Trophoblast cell (in vitro differentiated cells and primary cell): ENCODE measurements around the gene MYL10.

Experiments used
- DNase-seq, 2 donors: peaks; one replicate each; pipeline ENCODE4 v3.0.0-alpha.2; 2016
- H2AFZ ChIP-seq: 2 replicates; pipeline ENCODE4 v1.6.1; 2013; ENCODE audit warnings: low read length, moderate library complexity, mild to moderate bottlenecking; ENCODE audit not compliant: insufficient read depth, poor library complexity
- H2AK5ac ChIP-seq: 2 replicates; pipeline ENCODE4 v1.6.1; 2013; ENCODE audit warnings: mild to moderate bottlenecking, low read length
- H2BK120ac ChIP-seq: 2 replicates; pipeline ENCODE4 v1.6.1; 2013; ENCODE audit warnings: low read length, mild to moderate bottlenecking, moderate library complexity; ENCODE audit not compliant: insufficient read depth, poor library complexity
- H2BK12ac ChIP-seq: 2 replicates; pipeline ENCODE4 v1.6.1; 2013; ENCODE audit warnings: mild to moderate bottlenecking, low read length, moderate library complexity
- H2BK5ac ChIP-seq: 2 replicates; pipeline ENCODE4 v1.6.1; 2013; ENCODE audit warnings: low read length, low read depth, moderate library complexity, mild to moderate bottlenecking; ENCODE audit not compliant: poor library complexity
- H3K14ac ChIP-seq: 2 replicates; pipeline ENCODE4 v1.6.1; 2013; ENCODE audit warnings: mild to moderate bottlenecking, low read length
- H3K18ac ChIP-seq: 2 replicates; pipeline ENCODE4 v1.6.1; 2013; ENCODE audit warnings: mild to moderate bottlenecking, low read length
- H3K23ac ChIP-seq: 2 replicates; pipeline ENCODE4 v1.6.1; 2013; ENCODE audit warnings: low read length
- H3K27ac ChIP-seq: 2 replicates; pipeline ENCODE4 v1.5.1; 2013; ENCODE audit warnings: low read depth, mild to moderate bottlenecking, inconsistent platforms, low read length, moderate library complexity
- H3K27me3 ChIP-seq: 2 replicates; pipeline ENCODE4 v1.6.1; 2013; ENCODE audit warnings: inconsistent platforms, mild to moderate bottlenecking, low read length, moderate library complexity; ENCODE audit not compliant: insufficient read depth
- H3K36me3 ChIP-seq, 2 experiments: 1 replicate in 1 of 2; 2 replicates in 1 of 2; pipeline ENCODE4 v1.6.1; 2013; ENCODE audit warnings: low read length in 2 of 2, mild to moderate bottlenecking in 2 of 2, moderate library complexity in 1 of 2; ENCODE audit not compliant: insufficient read depth in 2 of 2, control insufficient read depth in 1 of 2
- H3K4ac ChIP-seq: 2 replicates; pipeline ENCODE4 v1.6.1; 2013; ENCODE audit warnings: low read depth, mild to moderate bottlenecking, low read length, moderate library complexity
- H3K4me1 ChIP-seq, 2 experiments: 1 replicate in 1 of 2; 2 replicates in 1 of 2; pipeline ENCODE4 v1.6.1; 2013; ENCODE audit warnings: low read length in 2 of 2, mild to moderate bottlenecking in 2 of 2, moderate library complexity in 1 of 2; ENCODE audit not compliant: insufficient read depth in 2 of 2, control insufficient read depth in 1 of 2
- H3K4me2 ChIP-seq: 2 replicates; pipeline ENCODE4 v1.6.1; 2013; ENCODE audit warnings: inconsistent platforms, mild to moderate bottlenecking, low read length, moderate library complexity
- H3K4me3 ChIP-seq: 2 replicates; pipeline ENCODE4 v1.5.1; 2013; ENCODE audit warnings: mild to moderate bottlenecking, low read depth, low read length, inconsistent platforms
- H3K79me1 ChIP-seq: one replicate; pipeline ENCODE4 v1.6.1; 2013; ENCODE audit warnings: low read length
- H3K79me2 ChIP-seq: 2 replicates; pipeline ENCODE4 v1.6.1; 2013; ENCODE audit warnings: low read length, mild to moderate bottlenecking; ENCODE audit not compliant: control insufficient read depth, insufficient read depth, poor library complexity
- H3K9ac ChIP-seq: 2 replicates; pipeline ENCODE4 v1.6.1; 2013; ENCODE audit warnings: mild to moderate bottlenecking, low read length
- H3K9me3 ChIP-seq: 2 replicates; pipeline ENCODE4 v1.6.1; 2013; ENCODE audit warnings: low read depth, mild to moderate bottlenecking, control low read depth, inconsistent platforms, low read length; ENCODE audit not compliant: insufficient read depth
- H4K12ac ChIP-seq: 2 replicates; pipeline ENCODE4 v1.6.1; 2013; ENCODE audit warnings: low read depth, mild to moderate bottlenecking, low read length, moderate library complexity
- H4K8ac ChIP-seq: 2 replicates; pipeline ENCODE4 v1.6.1; 2013; ENCODE audit warnings: low read depth, mild to moderate bottlenecking, low read length, moderate library complexity
- H4K91ac ChIP-seq: one replicate; pipeline ENCODE4 v1.6.1; 2013; ENCODE audit warnings: low read depth, mild to moderate bottlenecking, low read length, moderate library complexity
- WGBS: extraction: QIAGEN DNeasy Blood & Tissue Kit; methylation state at CpG from one replicate; pipeline ENCODE4 v1.1.7; 2013; ENCODE audit warnings: missing lambda C conversion rate; ENCODE audit not compliant: insufficient read length, insufficient coverage; ENCODE audit errors: extremely low coverage; 5-methylcytosine and 5-hydroxymethylcytosine counted together

MYL10 gene

DNA sequence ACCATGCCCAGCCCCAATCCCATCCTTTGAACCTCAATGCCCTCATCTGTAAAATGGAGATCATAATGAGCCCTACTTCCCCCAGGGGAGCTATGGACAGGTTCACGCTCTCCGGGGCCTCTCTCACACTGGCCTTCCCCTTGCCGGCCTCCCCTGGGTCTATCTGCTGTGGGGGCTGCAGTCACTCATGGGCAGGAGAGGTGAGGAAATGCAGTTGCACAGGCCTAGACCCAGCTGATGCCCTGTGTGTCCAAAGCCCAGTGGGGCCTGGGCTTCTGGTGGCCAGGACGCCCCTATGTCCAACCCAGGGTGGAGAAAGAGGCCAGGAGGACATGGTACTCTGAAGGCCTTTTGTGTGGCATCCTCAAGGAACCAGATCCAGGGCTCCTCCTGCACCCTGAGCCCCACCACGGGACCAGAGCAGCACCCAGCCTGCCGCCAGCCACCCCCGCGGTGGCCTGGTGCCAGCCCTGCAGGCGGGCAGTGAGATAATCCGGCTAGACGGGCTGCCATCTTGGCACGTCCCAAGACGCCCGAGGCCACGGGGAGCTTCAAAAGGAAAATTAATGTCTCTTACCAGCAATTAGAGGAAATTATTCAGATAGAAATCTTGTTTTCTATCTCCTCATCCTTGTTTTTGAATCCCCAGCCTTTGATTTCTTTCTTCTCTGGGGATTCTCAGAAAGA, 39.0 kb downstream of the MYL10 start:
- no peaks in the 10 kb centered on the region for H3K79me2 ChIP-seq
- no peak overlapping the region for H4K12ac ChIP-seq
- H3K27me3 ChIP-seq = no peaks in the 10 kb centered on the region
- no peak overlapping the region for H2BK5ac ChIP-seq
- H2BK120ac ChIP-seq = no peak overlapping the region
- no peak overlapping the region for H3K4me3 ChIP-seq
- no peak overlapping the region for H4K91ac ChIP-seq
- H3K23ac ChIP-seq = no peak overlapping the region
- no peak overlapping the region for H2AFZ ChIP-seq
- no peak overlapping the region for H2BK12ac ChIP-seq
- no CpG with 5 or more reads among the region's 15 CpGs for WGBS
- no peak for DNase-seq
- H2AK5ac ChIP-seq = no peak overlapping the region
- no peaks in the 10 kb centered on the region for H3K9me3 ChIP-seq
- no peak overlapping the region for H3K4ac ChIP-seq
- H3K27ac ChIP-seq = no peak overlapping the region
- H3K4me1 ChIP-seq = no peaks in the 10 kb centered on the region
- no peak overlapping the region for H3K4me2 ChIP-seq
- H3K18ac ChIP-seq = no peak overlapping the region
- no peak overlapping the region for H4K8ac ChIP-seq
- H3K9ac ChIP-seq = no peak overlapping the region
- H3K14ac ChIP-seq = no peak overlapping the region
- no peaks in the 10 kb centered on the region for H3K36me3 ChIP-seq
- no peaks in the 10 kb centered on the region for H3K79me1 ChIP-seq

DNA sequence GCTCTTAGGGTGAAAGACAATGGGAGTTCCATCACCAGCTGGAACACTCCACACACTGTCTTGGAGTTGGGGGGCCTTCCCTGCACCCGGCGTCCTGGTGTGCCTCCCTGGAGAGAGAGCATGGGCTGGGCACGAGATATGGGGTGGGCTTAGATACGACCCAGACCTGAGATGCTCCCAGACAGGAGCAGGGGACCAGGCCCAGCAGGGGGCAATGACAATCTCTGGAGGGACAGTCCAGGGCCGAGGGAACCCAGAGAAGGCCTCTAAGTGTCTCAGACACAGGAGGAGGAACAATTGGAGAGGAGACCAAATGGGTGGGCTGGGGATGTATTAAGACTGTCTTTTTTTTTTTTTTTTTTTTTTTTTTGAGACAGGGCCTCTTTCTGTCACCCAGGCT, 40.0 kb downstream of the MYL10 start:
- Histone ChIP-seq H4K12ac (no peak overlapping the region), H2AK5ac (no peak overlapping the region)
- WGBS = no CpG with 5 or more reads among the region's 5 CpGs

DNA sequence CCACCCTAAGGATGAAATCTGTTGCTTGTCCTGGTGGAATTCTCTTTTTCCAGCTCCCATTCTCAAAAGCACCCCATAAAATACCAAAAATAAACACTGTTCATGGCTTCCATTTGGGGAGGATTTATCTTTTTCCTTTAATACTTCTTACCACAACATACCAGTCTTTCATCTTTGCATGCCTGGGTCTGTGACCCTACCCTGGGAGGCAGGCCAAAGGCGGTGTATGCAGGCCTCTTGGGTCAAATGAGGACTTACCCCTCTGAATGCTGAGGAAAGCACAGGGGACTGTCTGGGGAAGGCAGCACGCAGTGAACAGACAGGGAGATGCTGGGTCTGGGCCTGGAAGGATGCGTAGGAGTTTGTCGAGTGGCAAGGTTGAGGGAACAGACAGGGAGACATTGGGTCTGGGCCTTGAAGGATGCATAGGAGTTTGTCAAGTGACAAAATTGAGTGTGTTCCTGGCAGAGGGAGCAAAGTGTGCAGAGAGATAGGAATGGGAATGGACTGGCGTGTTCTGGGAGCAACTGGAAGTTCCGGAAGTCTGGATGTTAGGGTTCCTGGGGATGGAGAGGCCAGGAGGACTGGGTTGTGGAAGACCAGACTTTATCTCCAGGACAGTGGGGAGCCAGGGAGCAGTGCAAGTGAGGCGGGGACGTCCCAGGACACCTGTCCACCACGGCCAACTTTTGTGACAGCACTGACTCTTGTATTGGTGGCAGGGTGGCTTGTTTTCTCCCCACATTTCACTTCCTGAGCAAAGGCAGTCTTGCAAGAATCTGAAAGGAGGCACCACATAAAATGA, 40.8 kb downstream of the MYL10 start:
- Histone ChIP-seq H3K36me3 (no peaks in the 10 kb centered on the region), H2BK12ac (no peak overlapping the region), H3K14ac (no peak overlapping the region), H2BK120ac (no peak overlapping the region), H3K4me1 (no peaks in the 10 kb centered on the region), H2AK5ac (no peak overlapping the region), H3K9me3 (peaks cover 3% of the 10 kb centered on the region), H2BK5ac (no peak overlapping the region), H3K4me3 (no peak overlapping the region), H3K27me3 (no peaks in the 10 kb centered on the region), H3K79me2 (no peaks in the 10 kb centered on the region), H3K18ac (no peak overlapping the region), H2AFZ (no peak overlapping the region), H3K4me2 (no peak overlapping the region), H3K23ac (peak overlapping the region; percentile 0), H4K8ac (no peak overlapping the region), H4K91ac (no peak overlapping the region), H3K27ac (no peak overlapping the region), H4K12ac (no peak overlapping the region), H3K79me1 (no peaks in the 10 kb centered on the region), H3K4ac (no peak overlapping the region), H3K9ac (no peak overlapping the region)
- no CpG with 5 or more reads among the region's 9 CpGs for WGBS
- no peak for DNase-seq

More for the DNA sequence above, 40.0 kb downstream of the MYL10 start:
- Histone ChIP-seq H2AFZ (no peak overlapping the region), H3K23ac (no peak overlapping the region), H3K27me3 (no peaks in the 10 kb centered on the region), H3K79me2 (no peaks in the 10 kb centered on the region), H3K9ac (no peak overlapping the region), H3K9me3 (no peaks in the 10 kb centered on the region), H3K4me1 (no peaks in the 10 kb centered on the region), H3K14ac (no peak overlapping the region), H3K36me3 (no peaks in the 10 kb centered on the region), H3K4me2 (no peak overlapping the region), H3K4me3 (no peak overlapping the region), H3K18ac (no peak overlapping the region), H3K27ac (no peak overlapping the region), H4K91ac (no peak overlapping the region), H3K4ac (no peak overlapping the region), H4K8ac (no peak overlapping the region), H2BK120ac (no peak overlapping the region), H2BK12ac (no peak overlapping the region), H2BK5ac (no peak overlapping the region), H3K79me1 (no peaks in the 10 kb centered on the region)
- no peak for DNase-seq

DNA sequence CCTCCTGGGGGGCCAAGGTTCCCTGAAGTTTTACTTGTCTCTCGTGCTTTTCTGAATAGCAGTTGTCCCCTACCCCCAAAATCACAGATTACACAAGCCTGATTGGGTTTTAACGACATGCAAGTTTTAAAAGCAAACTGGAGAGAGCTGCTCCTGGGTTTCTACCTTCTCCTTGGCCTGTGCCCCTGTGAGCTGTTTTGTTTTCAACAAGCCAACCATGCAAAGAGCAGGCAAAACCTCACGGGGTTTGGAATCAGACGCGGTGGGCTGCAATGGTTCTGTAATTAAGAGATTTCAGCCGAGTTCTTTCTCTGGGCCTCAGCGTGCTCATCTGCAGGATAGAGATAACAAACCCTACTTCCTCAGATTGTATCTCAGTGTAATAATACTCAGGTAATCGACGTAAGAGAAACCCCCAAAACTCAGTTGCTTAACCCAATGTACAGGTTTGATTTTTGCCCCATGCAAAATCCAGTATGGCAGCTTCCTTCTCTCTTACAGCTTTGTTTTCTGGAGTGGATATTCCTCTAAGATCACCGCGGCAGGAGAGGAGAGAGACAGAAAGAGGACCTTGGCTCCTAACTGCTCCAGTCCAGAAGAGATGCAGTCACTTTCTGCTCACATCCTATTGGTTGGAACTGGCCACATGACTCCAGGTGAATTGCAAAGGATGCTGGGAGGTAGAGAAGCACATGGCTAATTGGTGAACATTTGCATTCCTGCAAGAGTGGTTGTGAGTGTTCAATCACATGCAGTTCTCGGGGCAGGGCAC, 42.0 kb downstream of the MYL10 start:
- no peak overlapping the region for H4K91ac ChIP-seq
- H4K12ac ChIP-seq = no peak overlapping the region

More for the DNA sequence above, 42.0 kb downstream of the MYL10 start:
- Histone ChIP-seq H2BK12ac (no peak overlapping the region), H3K27me3 (no peaks in the 10 kb centered on the region), H3K23ac (no peak overlapping the region), H3K79me1 (no peaks in the 10 kb centered on the region), H3K27ac (no peak overlapping the region), H3K4me1 (no peaks in the 10 kb centered on the region), H3K79me2 (no peaks in the 10 kb centered on the region), H2AFZ (no peak overlapping the region), H2BK120ac (no peak overlapping the region), H3K9me3 (peaks cover 5% of the 10 kb centered on the region), H3K14ac (no peak overlapping the region), H4K8ac (no peak overlapping the region), H3K36me3 (no peaks in the 10 kb centered on the region), H3K4ac (no peak overlapping the region), H3K4me2 (no peak overlapping the region), H2AK5ac (no peak overlapping the region), H3K9ac (no peak overlapping the region), H3K18ac (no peak overlapping the region), H2BK5ac (no peak overlapping the region), H3K4me3 (no peak overlapping the region)
- no peak for DNase-seq
- no CpG with 5 or more reads among the region's 12 CpGs for WGBS
